Measurements from ENCODE around the gene PIGO. TPM values are rescaled to one million over a fixed set of nuclear protein-coding genes. Genes with fewer than 3 reads are reported as not detected.

PIGO gene
- total and polyA plus RNA-seq, 9 of the 15 experiments (the other 6 are each of a cell fraction or from before 2014, with no cell fraction given), result 5.4 to 13.7 (median 9.7) TPM

DNA sequence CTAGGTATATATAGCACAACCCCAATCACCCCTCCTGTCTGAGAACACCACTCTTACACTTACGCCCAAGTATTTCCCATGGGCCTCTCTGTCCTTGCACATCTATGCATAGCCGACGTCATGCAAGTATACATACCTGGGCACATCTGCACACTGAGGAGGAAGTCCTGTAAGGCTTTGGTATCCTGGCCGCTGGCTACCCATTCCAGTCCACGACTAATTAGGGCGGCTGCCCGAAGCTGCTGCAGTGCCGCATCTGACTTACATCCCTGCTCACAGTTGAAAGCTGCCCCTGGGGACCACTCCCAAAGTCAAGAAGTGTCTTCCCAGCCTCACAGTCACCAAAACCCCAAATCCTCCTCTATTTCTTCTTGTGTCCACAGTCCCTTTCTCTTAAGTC lies 21.6 kb downstream of the PIGO start:
- FAIRE-seq (no peak), ATAC-seq (no peak)
- CTCF ChIA-PET (ENCODE audit: low intra/inter-chr PET ratio), result no interaction called here

More for the DNA sequence above, 21.6 kb downstream of the PIGO start:
- TF ChIP-seq KAT7 (CRISPR knock-in tag; IDR thresholded peaks at IDR 0.05; ENCODE audit: borderline replicate concordance) (no peak), CBX5 (IDR thresholded peaks at IDR 0.05; ENCODE audit: borderline replicate concordance, low read depth) (no peak), SP1 (CRISPR knock-in tag; IDR thresholded peaks at IDR 0.05) (no peak), EWSR1 (IDR thresholded peaks at IDR 0.05; ENCODE audit: borderline replicate concordance, low read depth, partially characterized antibody) (no peak), CSDE1 (IDR thresholded peaks at IDR 0.05) (no peak), ZFPM2 (CRISPR knock-in tag; IDR thresholded peaks at IDR 0.05) (no peak), HMG20B (CRISPR knock-in tag; IDR thresholded peaks at IDR 0.05) (no peak), ZNF347 (CRISPR knock-in tag; IDR thresholded peaks at IDR 0.05; ENCODE audit: low read depth) (no peak)
- TF ChIP-seq, protein P1, sequence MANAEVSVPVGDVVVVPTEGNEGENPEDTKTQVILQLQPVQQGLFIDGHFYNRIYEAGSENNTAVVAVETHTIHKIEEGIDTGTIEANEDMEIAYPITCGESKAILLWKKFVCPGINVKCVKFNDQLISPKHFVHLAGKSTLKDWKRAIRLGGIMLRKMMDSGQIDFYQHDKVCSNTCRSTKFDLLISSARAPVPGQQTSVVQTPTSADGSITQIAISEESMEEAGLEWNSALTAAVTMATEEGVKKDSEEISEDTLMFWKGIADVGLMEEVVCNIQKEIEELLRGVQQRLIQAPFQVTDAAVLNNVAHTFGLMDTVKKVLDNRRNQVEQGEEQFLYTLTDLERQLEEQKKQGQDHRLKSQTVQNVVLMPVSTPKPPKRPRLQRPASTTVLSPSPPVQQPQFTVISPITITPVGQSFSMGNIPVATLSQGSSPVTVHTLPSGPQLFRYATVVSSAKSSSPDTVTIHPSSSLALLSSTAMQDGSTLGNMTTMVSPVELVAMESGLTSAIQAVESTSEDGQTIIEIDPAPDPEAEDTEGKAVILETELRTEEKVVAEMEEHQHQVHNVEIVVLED (CRISPR knock-in tag; IDR thresholded peaks at IDR 0.05), result no peak
- in situ Hi-C loops (cut with MboI) (no loop called here), intact Hi-C loops (cut with micrococcal nuclease) (no loop called here)
- Histone ChIP-seq H2AFZ (ENCODE audit: low read depth, low read length) (no peak overlapping the region), H3K9me1 (ENCODE audit: control insufficient read depth, insufficient read depth, low read length) (peaks cover 4% of the 10 kb centered on the region), H3K4me3 (no peak overlapping the region), H3K4me2 (ENCODE audit: insufficient read depth, low read length) (no peak overlapping the region), H3K27me3 (ENCODE audit: control insufficient read depth in 2 of 2, insufficient read depth in 2 of 2, low read length in 2 of 2) (no peaks in the 10 kb centered on the region), H3K79me2 (ENCODE audit: control insufficient read depth, insufficient read depth, low read length) (peaks cover 50% of the 10 kb centered on the region), H3K9ac (ENCODE audit: insufficient read depth in 1 of 2, low read depth in 2 of 2, low read length in 2 of 2) (no peak overlapping the region), H3K36me3 (ENCODE audit: control insufficient read depth, insufficient read depth, low read length) (peaks cover 56% of the 10 kb centered on the region), H3K27ac (ENCODE audit: extremely low read depth, low read depth, low read length) (no peak overlapping the region), H4K20me1 (replicated peaks; ENCODE audit: control insufficient read depth, insufficient read depth, low read length) (peaks cover 18% of the 10 kb centered on the region), H3K9me3 (replicated peaks; ENCODE audit: control insufficient read depth, insufficient read depth, low read depth, low read length) (no peaks in the 10 kb centered on the region), H3K4me1 (replicated peaks in 1 of 2; ENCODE audit: control insufficient read depth in 2 of 2, insufficient read depth in 2 of 2, low read length in 2 of 2) (peaks cover 13 to 16% of the 10 kb centered on the region in 2 experiments; a peak in 3 of 5 replicates)
- BruUV-seq (replicated peaks), result no TSS peak
- POLR2A ChIA-PET, result no interaction called here
- no peak for DNase-seq (ENCODE audit: extremely low read depth in 1 of 4, low spot score in 3 of 4)
- 94% methylated on average over 8 of the region's 8 CpGs for WGBS (ENCODE audit: insufficient coverage, low coverage, missing lambda C conversion rate)

All from K562 (cell line).